ENCODE measurements around the gene CELF4. TPM values are rescaled to one million over a fixed set of nuclear protein-coding genes. Genes with fewer than 3 reads are reported as not detected.

Gene CELF4
- polyA plus RNA-seq, 1 experiment: not detected

DNA sequence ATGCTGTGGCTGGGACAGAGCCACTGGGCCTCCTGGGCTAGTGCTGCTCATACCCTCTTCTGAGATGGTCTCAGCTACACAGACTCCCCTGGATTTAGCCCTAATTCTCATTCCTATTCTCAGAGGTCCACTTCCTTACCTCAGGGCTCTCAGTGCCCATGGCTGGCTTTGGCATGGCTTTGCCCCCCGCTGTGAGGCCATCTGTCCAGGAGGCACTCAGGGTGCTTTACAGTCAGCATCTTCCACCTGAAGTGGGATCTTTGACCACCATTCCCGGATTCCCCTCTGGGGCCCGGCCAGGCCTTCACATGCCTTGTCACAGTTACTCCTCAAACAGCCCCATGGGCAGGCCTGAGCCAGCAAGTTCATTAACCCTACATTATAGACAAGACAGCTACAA, 161.8 kb downstream of the CELF4 start:
- DNase-seq (ENCODE audit: low read depth): no peak
- CTCF ChIA-PET: interaction anchor here (1.7 kb wide), 1 partner anchor 17 kb away, joined by 4 read pairs; no protein-coding TSS in a partner anchor
- H3K36me3 ChIP-seq (ENCODE audit: control insufficient read depth, insufficient read depth, low read length): no peaks in the 10 kb centered on the region
- TF ChIP-seq, protein P1, sequence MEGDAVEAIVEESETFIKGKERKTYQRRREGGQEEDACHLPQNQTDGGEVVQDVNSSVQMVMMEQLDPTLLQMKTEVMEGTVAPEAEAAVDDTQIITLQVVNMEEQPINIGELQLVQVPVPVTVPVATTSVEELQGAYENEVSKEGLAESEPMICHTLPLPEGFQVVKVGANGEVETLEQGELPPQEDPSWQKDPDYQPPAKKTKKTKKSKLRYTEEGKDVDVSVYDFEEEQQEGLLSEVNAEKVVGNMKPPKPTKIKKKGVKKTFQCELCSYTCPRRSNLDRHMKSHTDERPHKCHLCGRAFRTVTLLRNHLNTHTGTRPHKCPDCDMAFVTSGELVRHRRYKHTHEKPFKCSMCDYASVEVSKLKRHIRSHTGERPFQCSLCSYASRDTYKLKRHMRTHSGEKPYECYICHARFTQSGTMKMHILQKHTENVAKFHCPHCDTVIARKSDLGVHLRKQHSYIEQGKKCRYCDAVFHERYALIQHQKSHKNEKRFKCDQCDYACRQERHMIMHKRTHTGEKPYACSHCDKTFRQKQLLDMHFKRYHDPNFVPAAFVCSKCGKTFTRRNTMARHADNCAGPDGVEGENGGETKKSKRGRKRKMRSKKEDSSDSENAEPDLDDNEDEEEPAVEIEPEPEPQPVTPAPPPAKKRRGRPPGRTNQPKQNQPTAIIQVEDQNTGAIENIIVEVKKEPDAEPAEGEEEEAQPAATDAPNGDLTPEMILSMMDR (IDR thresholded peaks at IDR 0.05; ENCODE audit: insufficient read depth, low read depth, low read length): no peak
- no peaks in the 10 kb centered on the region; the same call in 1 of the 2 replicates for H3K27me3 ChIP-seq (ENCODE audit: control insufficient read depth, insufficient read depth, low read length)
- no peak overlapping the region for H3K4me3 ChIP-seq (ENCODE audit: low read depth, low read length)
- POLR2A ChIA-PET: no interaction called here

GRCh38 chr18:37403100-37403781, 162.4 kb downstream of the CELF4 start:
- CTCF ChIA-PET: interaction anchor here (1.8 kb wide), 1 partner anchor 10 kb away, joined by 5 read pairs; no protein-coding TSS in a partner anchor

DNA sequence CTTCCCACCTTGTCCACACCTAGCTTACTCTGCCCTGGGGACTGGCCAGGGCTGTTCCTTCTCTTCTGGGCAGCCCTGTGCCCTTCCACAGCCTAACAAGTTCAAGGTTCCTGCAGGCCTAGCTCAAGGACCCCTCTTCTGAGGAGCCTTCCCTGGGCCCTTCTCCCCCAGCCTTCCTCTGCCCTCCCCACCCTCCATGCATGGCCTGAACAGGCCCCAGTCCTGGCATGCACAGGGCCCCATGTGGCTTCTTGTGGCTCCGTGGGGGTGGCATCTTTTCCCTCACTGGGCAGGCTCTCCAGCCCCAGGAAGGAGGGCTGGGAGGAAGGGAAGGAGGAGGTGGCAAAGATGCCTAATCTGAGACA, 162.9 kb downstream of the CELF4 start:
- CTCF ChIA-PET: interaction anchor here (1.8 kb wide), 1 partner anchor 10 kb away, joined by 5 read pairs; no protein-coding TSS in a partner anchor
- DNase-seq (ENCODE audit: low read depth): no peak
- TF ChIP-seq, protein P1 (IDR thresholded peaks at IDR 0.05; ENCODE audit: insufficient read depth, low read depth, low read length): no peak
- Histone ChIP-seq H3K27me3 (ENCODE audit: control insufficient read depth, insufficient read depth, low read length) (no peaks in the 10 kb centered on the region; the same call in 1 of the 2 replicates), H3K36me3 (ENCODE audit: control insufficient read depth, insufficient read depth, low read length) (no peaks in the 10 kb centered on the region), H3K4me3 (ENCODE audit: low read depth, low read length) (no peak overlapping the region)
- POLR2A ChIA-PET: no interaction called here

More at GRCh38 chr18:37403100-37403781, 162.4 kb downstream of the CELF4 start:
- POLR2A ChIA-PET: no interaction called here
- no peaks in the 10 kb centered on the region for H3K36me3 ChIP-seq (ENCODE audit: control insufficient read depth, insufficient read depth, low read length)
- no peaks in the 10 kb centered on the region; the same call in 1 of the 2 replicates for H3K27me3 ChIP-seq (ENCODE audit: control insufficient read depth, insufficient read depth, low read length)
- no peak overlapping the region for H3K4me3 ChIP-seq (ENCODE audit: low read depth, low read length)
- TF ChIP-seq, protein P1 (IDR thresholded peaks at IDR 0.05; ENCODE audit: insufficient read depth, low read depth, low read length): no peak
- peak; percentile 80 for DNase-seq (ENCODE audit: low read depth)

DNA sequence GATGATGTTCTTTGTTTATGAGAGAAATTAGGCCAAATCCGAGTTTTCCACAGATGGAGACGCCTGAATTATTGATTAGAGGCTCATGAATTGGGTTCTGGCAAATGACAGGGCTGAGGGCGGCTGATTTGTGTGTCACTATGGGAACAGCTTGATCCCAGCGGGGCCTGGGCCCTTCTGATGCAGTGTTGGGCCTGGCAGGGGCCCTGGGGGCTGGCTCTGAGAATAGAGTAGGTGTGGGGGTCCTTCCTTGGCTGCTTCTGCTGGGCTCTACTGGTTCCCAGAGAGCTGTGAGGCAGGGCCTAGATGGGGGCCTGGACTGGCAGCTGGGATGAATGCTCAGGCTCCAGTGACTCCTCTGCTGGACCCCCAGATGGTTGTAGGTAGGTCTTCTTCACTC, 164.8 kb downstream of the CELF4 start:
- no peaks in the 10 kb centered on the region for H3K36me3 ChIP-seq (ENCODE audit: control insufficient read depth, insufficient read depth, low read length)
- ChIA-PET CTCF (interaction anchor here (1.0 kb wide), 1 partner anchor 10 kb away, joined by 3 read pairs; no protein-coding TSS in a partner anchor), POLR2A (no interaction called here)
- DNase-seq (ENCODE audit: low read depth): no peak
- no peak overlapping the region for H3K4me3 ChIP-seq (ENCODE audit: low read depth, low read length)
- TF ChIP-seq, protein P1 (IDR thresholded peaks at IDR 0.05; ENCODE audit: insufficient read depth, low read depth, low read length): no peak
- no peaks in the 10 kb centered on the region for H3K27me3 ChIP-seq (ENCODE audit: control insufficient read depth, insufficient read depth, low read length)

DNA sequence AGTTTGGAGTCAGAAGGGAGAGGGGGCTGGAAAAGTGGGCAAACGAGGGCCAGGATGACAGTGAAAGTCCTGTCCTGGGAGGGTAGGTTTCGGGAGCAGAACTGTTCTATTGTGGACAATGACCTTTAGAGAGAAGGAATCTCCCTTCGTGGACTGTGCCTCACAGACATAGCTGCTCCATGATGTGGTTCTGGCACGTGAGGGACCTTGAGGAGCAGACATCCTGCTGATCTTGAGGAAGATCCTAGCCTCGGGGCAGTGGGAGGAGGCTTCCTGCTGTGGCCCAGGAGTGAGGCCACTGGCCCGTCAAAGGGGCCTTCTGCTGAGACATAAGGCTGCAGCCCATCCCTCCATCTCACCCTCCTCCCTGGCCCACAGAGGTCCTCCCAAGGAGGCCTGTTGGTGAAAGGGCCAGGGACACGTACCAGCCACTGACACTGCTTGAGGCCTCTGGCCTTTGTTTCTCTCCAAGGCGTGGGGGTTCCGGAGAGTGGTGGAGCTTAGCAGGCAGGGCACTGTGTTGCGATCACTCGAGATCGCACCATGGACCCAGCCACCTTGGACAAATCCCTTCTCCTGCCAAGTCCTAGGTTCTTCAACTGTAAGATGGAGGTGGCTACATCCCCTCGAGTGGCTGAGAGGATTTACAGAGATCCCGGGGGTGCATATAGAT, 167.2 kb downstream of the CELF4 start:
- ChIA-PET POLR2A (no interaction called here), CTCF (interaction anchor here (1.5 kb wide), 1 partner anchor 75 kb away, joined by 3 read pairs; no protein-coding TSS in a partner anchor)
- no peaks in the 10 kb centered on the region for H3K36me3 ChIP-seq (ENCODE audit: control insufficient read depth, insufficient read depth, low read length)
- no peaks in the 10 kb centered on the region for H3K27me3 ChIP-seq (ENCODE audit: control insufficient read depth, insufficient read depth, low read length)
- TF ChIP-seq, protein P1 (IDR thresholded peaks at IDR 0.05; ENCODE audit: insufficient read depth, low read depth, low read length): no peak
- no peak overlapping the region for H3K4me3 ChIP-seq (ENCODE audit: low read depth, low read length)
- peak; percentile 18 for DNase-seq (ENCODE audit: low read depth)
